ENCODE measurements around the gene TRIM31.

Gene TRIM31

DNA sequence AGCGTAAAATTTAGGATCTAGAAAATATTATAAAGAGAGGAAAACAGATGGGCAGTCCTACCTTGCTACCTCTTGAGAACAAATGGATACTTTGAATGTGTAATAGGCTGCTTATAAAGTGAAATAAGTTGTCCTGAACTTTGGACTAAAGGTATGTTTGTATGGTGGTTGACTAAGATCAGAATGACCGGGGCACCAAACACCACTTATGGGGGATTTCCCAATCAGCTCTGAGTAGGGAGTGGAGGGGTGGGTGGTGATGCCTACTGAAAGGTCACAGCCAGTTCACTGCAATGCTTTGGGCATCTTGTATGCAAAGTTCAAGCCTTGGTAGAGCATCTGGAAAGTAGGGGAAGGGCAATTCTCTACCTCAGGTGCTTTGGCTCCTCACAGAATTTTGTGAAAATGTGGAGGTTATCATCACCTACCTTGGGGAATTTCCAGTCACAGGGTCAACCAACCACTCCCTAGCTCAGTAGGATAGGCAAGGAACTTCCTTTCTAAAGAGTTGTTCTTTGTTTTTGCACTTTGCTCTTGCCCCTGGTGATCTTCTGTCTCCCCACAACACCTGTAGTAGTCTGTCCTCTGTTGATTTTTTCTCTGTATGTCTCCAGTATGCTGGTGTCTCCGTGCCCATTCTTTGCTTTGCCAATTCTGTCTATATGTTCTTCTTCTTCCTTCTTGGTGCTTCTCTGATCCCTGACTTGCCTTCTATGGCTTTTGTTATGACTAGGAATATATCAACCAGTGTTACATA is at the start of gene TRIM31:
Gene TRIM31, minus strand, starts transcription at position 88 of the 757 bp plus-strand sequence. CDS start 285 bp downstream, outside the sequence.
- no peak for DNase-seq (ENCODE audit: low read depth in 1 of 2, low spot score in 1 of 2)

DNA sequence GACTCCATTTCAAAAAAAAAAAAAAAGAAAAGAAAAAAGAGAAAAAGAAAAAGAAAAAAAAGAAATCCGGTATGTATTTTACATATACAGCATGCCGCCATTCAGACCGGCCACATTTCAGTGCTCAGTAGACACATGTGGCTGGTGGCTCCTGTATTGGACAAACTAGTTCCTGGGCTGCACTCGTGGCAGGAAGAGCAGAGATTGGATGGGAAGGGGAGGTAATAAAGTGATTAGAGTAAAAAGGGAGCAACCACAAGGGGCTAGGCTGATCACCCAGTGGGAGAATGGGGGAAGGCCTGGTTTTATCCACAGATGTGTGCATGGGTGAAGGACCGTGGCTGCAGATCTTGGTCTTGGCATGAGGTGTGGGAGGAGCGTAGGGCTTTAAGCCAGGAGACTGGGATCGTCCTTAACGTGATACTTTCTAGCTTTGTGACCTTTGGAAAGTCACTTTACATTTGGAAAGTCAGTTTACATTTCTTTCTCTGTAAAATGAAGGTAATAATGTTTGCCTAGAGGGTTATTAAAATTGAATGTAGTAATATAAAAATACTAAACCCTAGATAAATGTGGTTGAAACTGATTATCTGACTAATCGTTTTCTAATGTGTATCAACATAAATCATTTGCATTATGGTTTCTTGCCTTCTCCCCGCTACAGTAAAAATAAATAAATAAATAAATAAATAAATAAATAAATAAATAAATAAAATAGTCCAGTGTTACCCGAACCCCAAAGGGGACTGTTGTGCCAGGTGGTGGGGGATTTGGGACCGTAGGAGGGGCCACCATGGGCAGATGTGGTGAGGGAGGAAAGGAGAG is 49.6 kb upstream of the TRIM31 start:
- no peak for DNase-seq (ENCODE audit: low read depth in 1 of 2, low spot score in 1 of 2)

- DNase-seq (ENCODE audit: low read depth in 1 of 2, low spot score in 1 of 2): no peak
These were observed 48.1 kb upstream of the TRIM31 start, which contains the start of gene TRIM10 for GRCh38 chr6:30160785-30161531. TRIM10 (minus strand) TSS chr6:30161211; CDS start chr6:30160858, 353 bp downstream.

- no peak for DNase-seq (ENCODE audit: low read depth in 1 of 2, low spot score in 1 of 2)
These were observed 47.3 kb upstream of the TRIM31 start for GRCh38 chr6:30160008-30160784.

- no peak for DNase-seq (ENCODE audit: low read depth in 1 of 2, low spot score in 1 of 2)
These were observed 45.7 kb upstream of the TRIM31 start for GRCh38 chr6:30158475-30159040.

DNA sequence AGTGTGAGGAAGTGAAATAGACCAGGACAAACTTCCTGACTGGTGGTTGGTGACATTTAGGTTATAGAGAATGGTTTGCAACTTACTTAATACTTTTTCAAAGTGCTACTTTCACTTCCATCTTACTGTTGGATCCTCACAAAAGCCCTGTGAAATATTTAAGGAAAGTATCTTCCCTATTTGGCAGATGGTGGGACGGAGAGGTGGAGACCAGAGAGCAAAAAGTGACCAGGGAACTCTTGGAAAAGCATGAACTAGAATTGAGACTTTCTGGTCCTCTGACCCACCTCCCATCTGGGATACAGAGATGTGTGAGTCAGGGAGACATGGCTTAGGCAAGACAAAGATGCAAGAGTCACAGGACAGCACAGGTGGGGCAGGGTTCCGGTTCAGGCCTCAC is 45.1 kb upstream of the TRIM31 start:
- no peak for DNase-seq (ENCODE audit: low read depth in 1 of 2, low spot score in 1 of 2)

DNA sequence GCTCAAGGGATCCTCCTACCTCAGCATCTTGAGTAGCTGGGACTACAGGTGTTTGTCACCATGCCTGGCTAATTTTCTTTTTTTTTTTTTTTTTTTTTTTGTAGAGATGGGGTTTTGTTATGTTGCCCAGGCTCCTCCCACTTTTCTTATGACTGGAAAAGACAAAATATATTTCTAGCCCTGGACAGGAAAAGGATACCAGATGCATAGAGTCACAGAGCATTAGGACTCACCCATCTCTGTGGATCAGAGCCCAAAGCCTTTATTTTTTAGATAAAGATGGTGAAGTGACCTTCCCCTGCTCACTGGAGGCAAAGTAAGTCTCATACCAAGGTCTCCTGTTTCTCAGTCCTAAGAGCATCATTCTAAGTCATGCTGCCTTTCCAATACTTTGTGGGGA is 44.7 kb upstream of the TRIM31 start:
- DNase-seq (ENCODE audit: low read depth in 1 of 2, low spot score in 1 of 2): no peak

- no peak for DNase-seq (ENCODE audit: low read depth in 1 of 2, low spot score in 1 of 2)
These were observed 43.9 kb upstream of the TRIM31 start for GRCh38 chr6:30156774-30157173.

- DNase-seq (ENCODE audit: low read depth in 1 of 2, low spot score in 1 of 2): no peak
These were observed 43.3 kb upstream of the TRIM31 start for GRCh38 chr6:30156262-30156599.

DNA sequence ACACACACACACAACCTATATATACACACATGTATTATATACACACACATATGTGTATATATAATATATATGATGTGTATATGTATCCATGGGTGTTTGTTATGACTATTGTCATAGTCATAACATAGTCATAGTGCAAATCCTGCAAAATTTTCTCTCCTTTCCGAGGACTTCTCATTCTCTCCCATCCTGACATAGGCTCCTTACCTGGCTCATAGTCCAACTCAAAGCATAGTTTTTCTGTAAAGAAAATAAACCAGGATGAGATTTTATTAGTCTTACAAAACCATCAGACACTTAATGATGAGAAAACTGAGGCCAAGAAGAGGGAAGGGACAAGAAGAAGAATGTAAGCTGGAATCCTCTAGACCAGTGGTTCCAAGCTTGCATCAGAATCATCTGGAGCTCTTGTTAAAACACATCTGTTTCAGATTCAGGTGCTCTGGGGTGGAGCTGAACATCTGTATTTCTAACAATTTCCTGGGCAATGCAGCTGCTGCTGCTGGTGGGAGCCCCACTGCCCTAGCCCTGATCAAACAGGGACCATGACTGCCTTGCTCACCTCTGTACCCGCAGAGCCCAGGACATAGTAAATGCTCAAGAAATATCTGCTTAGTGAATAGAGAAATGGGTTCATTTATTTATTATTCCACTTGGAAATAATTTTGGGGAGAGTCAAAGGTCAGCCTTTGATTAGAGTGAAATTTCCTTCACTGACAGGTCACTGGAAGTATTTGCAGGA is 42.8 kb upstream of the TRIM31 start:
- DNase-seq (ENCODE audit: low read depth in 1 of 2, low spot score in 1 of 2): no peak

DNA sequence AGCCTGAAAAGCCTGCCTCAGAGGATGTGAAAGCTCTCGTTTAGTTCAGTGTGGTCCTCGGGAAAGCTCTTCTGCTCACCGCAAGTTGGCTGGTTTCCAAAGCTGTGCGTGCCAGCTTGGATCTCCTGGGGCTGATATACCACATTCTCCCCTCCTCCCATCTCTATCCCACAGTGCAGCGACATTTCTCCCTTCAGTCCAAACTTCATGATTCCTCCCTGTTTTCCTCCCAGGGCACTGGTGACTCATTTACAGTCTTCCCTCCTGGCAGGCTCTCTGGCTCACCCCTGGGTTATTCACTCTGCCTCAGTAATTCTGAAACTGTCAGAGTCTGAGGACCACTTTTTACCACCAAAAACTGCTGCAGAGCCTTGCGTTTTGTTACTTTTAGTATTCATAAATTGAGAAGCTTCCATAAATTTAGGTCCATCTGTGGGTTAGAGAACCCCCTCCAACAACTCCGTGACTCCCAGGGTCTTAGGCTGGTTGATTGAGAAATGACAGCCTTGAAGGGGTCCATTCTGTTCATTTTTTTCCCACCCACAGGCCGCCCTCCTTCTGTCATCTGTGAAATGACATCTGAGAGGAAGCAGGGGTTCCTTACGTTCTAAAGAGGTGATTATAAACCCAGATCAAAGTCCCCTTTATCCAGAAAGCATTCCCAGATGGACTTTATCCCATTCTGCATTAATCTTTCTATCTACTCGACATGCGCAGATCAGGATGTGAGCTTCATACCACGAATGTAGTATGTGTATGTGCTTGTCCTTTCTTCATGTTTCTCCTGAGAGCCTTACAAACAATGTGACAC is 42.0 kb upstream of the TRIM31 start:
- no peak for DNase-seq (ENCODE audit: low read depth in 1 of 2, low spot score in 1 of 2)

- no peak for DNase-seq (ENCODE audit: low read depth in 1 of 2, low spot score in 1 of 2)
These were observed 41.2 kb upstream of the TRIM31 start for GRCh38 chr6:30154061-30154460.

DNA sequence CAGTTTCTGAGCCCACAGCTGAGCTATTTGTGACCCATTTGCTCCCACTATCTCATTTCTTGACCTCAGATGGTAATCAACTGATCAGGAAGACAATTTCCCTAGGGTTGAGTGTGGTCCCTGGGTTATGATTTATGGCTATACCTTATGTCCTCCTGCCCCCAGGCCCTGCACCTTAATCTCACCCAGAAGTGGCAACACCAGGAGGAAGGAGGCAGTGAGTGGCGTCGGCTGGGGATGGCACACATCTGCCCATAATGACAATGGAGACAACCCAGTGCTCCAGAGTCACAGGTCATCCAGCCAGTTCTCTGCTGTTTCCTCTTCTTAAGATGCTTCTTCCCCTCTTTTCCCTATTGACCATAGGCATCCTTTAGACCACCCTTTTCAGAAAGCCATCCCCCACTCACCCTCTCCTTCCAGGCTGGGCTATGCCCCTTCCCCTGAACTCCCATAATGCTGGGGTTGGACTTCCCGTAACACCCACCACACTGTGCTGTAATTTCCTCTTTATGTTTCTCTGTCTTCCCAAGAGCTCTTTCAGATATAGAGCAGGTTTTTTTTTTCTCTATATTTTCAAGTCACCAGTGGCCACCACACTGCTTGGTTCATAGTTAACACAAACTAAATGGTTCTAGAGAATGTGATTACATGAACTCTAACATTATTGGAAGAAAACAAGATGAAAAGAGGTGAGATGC is 40.2 kb upstream of the TRIM31 start:
- DNase-seq (ENCODE audit: low read depth in 1 of 2, low spot score in 1 of 2): no peak

DNA sequence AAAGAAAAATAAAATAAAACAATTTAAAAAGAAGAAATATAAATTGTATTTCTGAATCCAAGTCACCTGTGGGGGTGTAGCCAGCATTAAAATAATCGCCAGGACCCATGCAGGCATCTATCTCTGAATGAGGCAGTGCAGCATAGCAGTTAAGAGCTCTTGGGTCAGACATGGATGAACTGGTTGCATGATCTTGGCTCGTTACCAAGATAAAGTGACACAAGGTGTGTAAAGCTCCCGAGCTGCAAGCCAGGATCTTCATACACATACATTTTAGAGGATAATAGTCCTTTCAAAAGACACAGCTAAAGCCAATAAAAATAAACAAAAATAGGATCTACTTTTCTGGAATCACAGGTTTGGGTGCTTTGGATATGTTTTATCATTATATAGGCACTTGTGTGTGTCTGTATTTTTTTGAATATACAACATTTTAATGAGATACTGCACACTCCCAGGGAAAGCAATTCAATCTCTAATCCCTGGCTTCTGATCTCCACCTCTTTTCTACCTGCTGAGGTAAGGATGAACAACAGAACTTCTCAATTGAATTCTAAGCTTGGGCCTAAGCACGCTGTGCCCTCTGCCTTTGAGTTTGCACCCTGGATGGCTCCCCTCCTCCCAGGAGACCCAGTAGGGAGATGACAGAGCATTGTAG is 39.3 kb upstream of the TRIM31 start:
- DNase-seq (ENCODE audit: low read depth in 1 of 2, low spot score in 1 of 2): no peak

DNA sequence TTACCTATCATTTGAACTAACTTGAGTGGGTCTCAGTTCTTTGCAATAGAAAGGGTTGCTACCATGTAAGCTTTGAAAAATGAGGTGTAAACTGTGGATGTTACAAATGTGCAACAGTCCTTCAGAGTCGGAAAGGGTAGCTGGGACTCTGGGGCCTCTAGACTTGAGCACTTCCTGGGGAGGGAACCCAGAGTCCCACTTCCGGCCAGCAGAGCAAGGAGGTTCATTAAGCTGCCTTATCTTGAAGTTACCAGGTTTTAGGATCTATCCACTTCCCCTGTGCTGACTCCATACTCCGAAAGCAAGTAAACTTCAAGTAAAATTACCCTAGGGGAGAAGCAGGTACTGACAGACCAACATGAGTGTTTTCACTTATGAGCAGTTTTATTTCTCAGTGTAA is 38.7 kb upstream of the TRIM31 start:
- no peak for DNase-seq (ENCODE audit: low read depth in 1 of 2, low spot score in 1 of 2)

DNA sequence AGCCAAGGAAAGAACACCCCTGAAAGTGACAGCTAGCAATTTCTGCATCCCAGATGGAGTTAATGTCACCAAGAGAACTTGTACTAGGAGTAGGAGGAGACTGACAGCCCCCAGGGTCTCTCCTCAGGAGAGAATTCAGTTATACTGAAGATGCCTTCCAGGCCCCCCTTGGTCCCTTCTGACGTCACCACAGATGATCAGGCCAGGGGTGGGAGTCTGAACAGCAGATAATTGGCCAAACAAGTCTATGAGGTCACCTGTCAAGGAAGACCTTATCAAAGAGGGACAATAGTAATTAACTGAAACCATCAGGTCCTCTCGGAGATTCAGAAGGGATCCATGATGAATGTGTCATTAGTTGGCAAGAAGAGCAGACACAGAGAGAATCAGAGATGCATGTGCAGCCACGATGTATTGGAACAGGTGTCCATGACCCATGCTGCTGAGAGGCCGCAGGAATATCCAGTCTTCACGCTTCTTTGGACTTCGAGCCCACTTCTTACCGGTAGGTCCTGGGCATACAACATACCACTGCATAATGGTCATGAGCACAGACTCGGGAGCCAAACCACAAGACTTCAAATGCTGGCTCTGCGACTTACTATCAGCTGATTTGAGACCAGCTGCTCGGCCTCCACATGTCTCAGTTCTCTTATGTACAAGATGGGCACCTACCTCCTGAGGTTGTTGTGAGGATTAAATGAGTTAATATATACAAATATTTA is 37.9 kb upstream of the TRIM31 start:
- no peak for DNase-seq (ENCODE audit: low read depth in 1 of 2, low spot score in 1 of 2)

DNA sequence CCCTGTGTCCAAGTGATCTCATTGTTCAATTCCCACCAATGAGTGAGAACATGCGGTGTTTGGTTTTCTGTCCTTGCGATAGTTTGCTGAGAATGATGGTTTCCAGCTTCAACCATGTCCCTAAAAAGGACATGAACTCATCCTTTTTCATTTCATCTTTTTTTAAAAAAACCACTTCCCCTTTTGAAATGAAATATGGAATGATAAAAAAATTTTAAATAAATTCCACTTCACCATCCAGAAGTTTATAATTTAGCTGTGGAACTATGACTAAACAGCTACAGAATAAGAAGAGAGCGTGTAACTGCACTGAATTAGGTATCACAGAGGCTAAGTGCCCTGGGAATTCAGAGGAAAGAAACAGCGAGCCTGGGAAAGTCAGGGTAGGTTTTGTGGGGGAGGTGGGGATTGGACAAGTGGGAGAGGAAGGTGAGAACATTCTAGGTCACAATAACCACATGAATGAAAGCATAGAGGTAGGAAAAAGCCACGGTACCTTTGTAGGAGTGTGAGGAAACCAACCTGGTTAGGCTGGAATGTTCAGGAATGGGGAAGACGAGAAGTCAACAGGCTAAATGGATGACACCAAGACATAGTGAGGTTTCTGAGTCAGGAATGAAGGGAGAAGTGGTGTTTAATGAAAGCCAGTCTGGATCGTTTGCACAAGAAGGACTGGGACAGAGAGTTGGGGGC is 37.1 kb upstream of the TRIM31 start:
- DNase-seq (ENCODE audit: low read depth in 1 of 2, low spot score in 1 of 2): no peak

Data from activated CD4-positive, alpha-beta T cell treated with anti-CD3 and anti-CD28 coated beads, Interleukin-2, amount 50 U/mL, for 24 hours (primary cell).